ENCODE results near the gene SHQ1. TPM values are rescaled to one million over a fixed set of nuclear protein-coding genes. Genes with fewer than 3 reads are reported as not detected.

SHQ1 gene
- total and polyA plus RNA-seq, 5 donors from 2014 or later: 14.5 to 26.3 (median 18.0) TPM

- DNase-seq: no peak
- no peaks in the 10 kb centered on the region for H3K27me3 ChIP-seq (ENCODE audit: control insufficient read depth, insufficient read depth, low read length)
- Mint-ChIP-seq H3K36me3 (peaks cover 24% of the 10 kb centered on the region), H3K9me3 (no peaks in the 10 kb centered on the region), H3K4me3 (no peak overlapping the region), H3K27me3 (no peaks in the 10 kb centered on the region), H3K4me1 (peaks cover 7 to 14% (median 12%) of the 10 kb centered on the region in 4 donors), H3K27ac (peak overlapping the region in 1 of 3 donors; percentile 36)
- no peak overlapping the region for H3K4me3 ChIP-seq (ENCODE audit: low read depth, low read length)
- H3K9me3 ChIP-seq (ENCODE audit: control insufficient read depth in 2 of 2, low read length in 2 of 2): no peaks in the 10 kb centered on the region
- H3K27ac ChIP-seq (ENCODE audit: insufficient read depth, low read length, poor library complexity, severe bottlenecking): no peak overlapping the region
- no peak for ATAC-seq (ENCODE audit: low read depth in 2 of 2)
- H3K36me3 ChIP-seq (ENCODE audit: control insufficient read depth, insufficient read depth, low read length): peaks cover 6% of the 10 kb centered on the region
- H3K4me1 ChIP-seq (ENCODE audit: control insufficient read depth, insufficient read depth, low read length, poor library complexity, severe bottlenecking): no peaks in the 10 kb centered on the region
Observed at GRCh38 chr3:72769758-72770540, 78.3 kb downstream of the SHQ1 start.

GRCh38 chr3:72768936-72769335, 79.3 kb downstream of the SHQ1 start:
- ATAC-seq (ENCODE audit: low read depth in 2 of 2): no peak
- Mint-ChIP-seq H3K27me3 (no peaks in the 10 kb centered on the region), H3K4me3 (no peak overlapping the region), H3K36me3 (peaks cover 31% of the 10 kb centered on the region), H3K4me1 (peaks cover 7 to 22% (median 14%) of the 10 kb centered on the region in 4 donors), H3K9me3 (no peaks in the 10 kb centered on the region), H3K27ac (peak overlapping the region in 2 of 3 donors; percentile 10 to 36)
- no peaks in the 10 kb centered on the region for H3K9me3 ChIP-seq (ENCODE audit: control insufficient read depth in 2 of 2, low read length in 2 of 2)
- no peaks in the 10 kb centered on the region for H3K4me1 ChIP-seq (ENCODE audit: control insufficient read depth, insufficient read depth, low read length, poor library complexity, severe bottlenecking)
- H3K4me3 ChIP-seq (ENCODE audit: low read depth, low read length): no peak overlapping the region
- H3K27me3 ChIP-seq (ENCODE audit: control insufficient read depth, insufficient read depth, low read length): no peaks in the 10 kb centered on the region
- H3K27ac ChIP-seq (ENCODE audit: insufficient read depth, low read length, poor library complexity, severe bottlenecking): no peak overlapping the region
- H3K36me3 ChIP-seq (ENCODE audit: control insufficient read depth, insufficient read depth, low read length): peaks cover 6% of the 10 kb centered on the region
- DNase-seq: no peak

GRCh38 chr3:72768481-72768880, 79.8 kb downstream of the SHQ1 start:
- Mint-ChIP-seq H3K4me1 (peaks cover 7 to 23% (median 14%) of the 10 kb centered on the region in 4 donors), H3K9me3 (no peaks in the 10 kb centered on the region), H3K27ac (no peak overlapping the region), H3K27me3 (no peaks in the 10 kb centered on the region), H3K4me3 (no peak overlapping the region), H3K36me3 (peaks cover 31% of the 10 kb centered on the region)
- Histone ChIP-seq H3K36me3 (ENCODE audit: control insufficient read depth, insufficient read depth, low read length) (peaks cover 6% of the 10 kb centered on the region), H3K27ac (ENCODE audit: insufficient read depth, low read length, poor library complexity, severe bottlenecking) (no peak overlapping the region), H3K4me1 (ENCODE audit: control insufficient read depth, insufficient read depth, low read length, poor library complexity, severe bottlenecking) (no peaks in the 10 kb centered on the region), H3K27me3 (ENCODE audit: control insufficient read depth, insufficient read depth, low read length) (no peaks in the 10 kb centered on the region), H3K9me3 (ENCODE audit: control insufficient read depth in 2 of 2, low read length in 2 of 2) (no peaks in the 10 kb centered on the region), H3K4me3 (ENCODE audit: low read depth, low read length) (no peak overlapping the region)
- no peak for DNase-seq
- ATAC-seq (ENCODE audit: low read depth in 2 of 2): no peak

- H3K4me1 Mint-ChIP-seq: peaks cover 7 to 23% (median 16%) of the 10 kb centered on the region in 4 donors
- H3K36me3 Mint-ChIP-seq: peaks cover 34% of the 10 kb centered on the region
- no peak for DNase-seq
- no peak overlapping the region for H3K4me3 ChIP-seq (ENCODE audit: low read depth, low read length)
- no peaks in the 10 kb centered on the region for H3K9me3 Mint-ChIP-seq
- H3K27me3 ChIP-seq (ENCODE audit: control insufficient read depth, insufficient read depth, low read length): no peaks in the 10 kb centered on the region
- no peak overlapping the region for H3K27ac ChIP-seq (ENCODE audit: insufficient read depth, low read length, poor library complexity, severe bottlenecking)
- ATAC-seq (ENCODE audit: low read depth in 2 of 2): no peak
- H3K4me3 Mint-ChIP-seq: no peak overlapping the region
- no peaks in the 10 kb centered on the region for H3K27me3 Mint-ChIP-seq
- H3K4me1 ChIP-seq (ENCODE audit: control insufficient read depth, insufficient read depth, low read length, poor library complexity, severe bottlenecking): no peaks in the 10 kb centered on the region
- H3K36me3 ChIP-seq (ENCODE audit: control insufficient read depth, insufficient read depth, low read length): peaks cover 6% of the 10 kb centered on the region
- no peak overlapping the region for H3K27ac Mint-ChIP-seq
- no peaks in the 10 kb centered on the region for H3K9me3 ChIP-seq (ENCODE audit: control insufficient read depth in 2 of 2, low read length in 2 of 2)
Observed at GRCh38 chr3:72768006-72768441, 80.2 kb downstream of the SHQ1 start.

GRCh38 chr3:72766866-72767265, 81.4 kb downstream of the SHQ1 start:
- DNase-seq (no peak), ATAC-seq (ENCODE audit: low read depth in 2 of 2) (no peak)
- Histone ChIP-seq H3K27ac (ENCODE audit: insufficient read depth, low read length, poor library complexity, severe bottlenecking) (no peak overlapping the region), H3K27me3 (ENCODE audit: control insufficient read depth, insufficient read depth, low read length) (no peaks in the 10 kb centered on the region), H3K4me3 (ENCODE audit: low read depth, low read length) (no peak overlapping the region), H3K4me1 (ENCODE audit: control insufficient read depth, insufficient read depth, low read length, poor library complexity, severe bottlenecking) (no peaks in the 10 kb centered on the region), H3K36me3 (ENCODE audit: control insufficient read depth, insufficient read depth, low read length) (peaks cover 2% of the 10 kb centered on the region), H3K9me3 (ENCODE audit: control insufficient read depth in 2 of 2, low read length in 2 of 2) (no peaks in the 10 kb centered on the region)
- no peak overlapping the region for H3K4me3 Mint-ChIP-seq
- H3K4me1 Mint-ChIP-seq: peaks cover 7 to 26% (median 16%) of the 10 kb centered on the region in 4 donors
- H3K9me3 Mint-ChIP-seq: no peaks in the 10 kb centered on the region
- no peak overlapping the region for H3K27ac Mint-ChIP-seq
- H3K27me3 Mint-ChIP-seq: no peaks in the 10 kb centered on the region
- peaks cover 37% of the 10 kb centered on the region for H3K36me3 Mint-ChIP-seq

GRCh38 chr3:72763751-72764440, 84.3 kb downstream of the SHQ1 start:
- Histone ChIP-seq H3K4me3 (ENCODE audit: low read depth, low read length) (no peak overlapping the region), H3K27ac (ENCODE audit: insufficient read depth, low read length, poor library complexity, severe bottlenecking) (no peak overlapping the region), H3K4me1 (ENCODE audit: control insufficient read depth, insufficient read depth, low read length, poor library complexity, severe bottlenecking) (no peaks in the 10 kb centered on the region), H3K36me3 (ENCODE audit: control insufficient read depth, insufficient read depth, low read length) (peaks cover 2% of the 10 kb centered on the region), H3K27me3 (ENCODE audit: control insufficient read depth, insufficient read depth, low read length) (no peaks in the 10 kb centered on the region), H3K9me3 (ENCODE audit: control insufficient read depth in 2 of 2, low read length in 2 of 2) (no peaks in the 10 kb centered on the region)
- no peak for DNase-seq
- Mint-ChIP-seq H3K4me3 (no peak overlapping the region), H3K27me3 (no peaks in the 10 kb centered on the region), H3K9me3 (peaks cover 0 to 2% (median 0%) of the 10 kb centered on the region in 7 donors), H3K4me1 (peaks cover 13 to 51% (median 25%) of the 10 kb centered on the region in 4 donors), H3K36me3 (peaks cover 25% of the 10 kb centered on the region), H3K27ac (peak overlapping the region in 1 of 3 donors; percentile 21)
- no peak for ATAC-seq (ENCODE audit: low read depth in 2 of 2)

GRCh38 chr3:72761410-72761809, 86.8 kb downstream of the SHQ1 start:
- Mint-ChIP-seq H3K4me1 (peaks cover 15 to 69% (median 35%) of the 10 kb centered on the region in 4 donors), H3K27me3 (no peaks in the 10 kb centered on the region), H3K4me3 (no peak overlapping the region), H3K36me3 (peaks cover 22% of the 10 kb centered on the region), H3K9me3 (peaks cover 0 to 4% (median 0%) of the 10 kb centered on the region in 7 donors), H3K27ac (no peak overlapping the region)
- Histone ChIP-seq H3K27me3 (ENCODE audit: control insufficient read depth, insufficient read depth, low read length) (no peaks in the 10 kb centered on the region), H3K27ac (ENCODE audit: insufficient read depth, low read length, poor library complexity, severe bottlenecking) (no peak overlapping the region), H3K4me3 (ENCODE audit: low read depth, low read length) (no peak overlapping the region), H3K36me3 (ENCODE audit: control insufficient read depth, insufficient read depth, low read length) (no peaks in the 10 kb centered on the region), H3K9me3 (ENCODE audit: control insufficient read depth in 2 of 2, low read length in 2 of 2) (no peaks in the 10 kb centered on the region), H3K4me1 (ENCODE audit: control insufficient read depth, insufficient read depth, low read length, poor library complexity, severe bottlenecking) (peaks cover 19% of the 10 kb centered on the region)
- peak in 1 of 3 donors; percentile 46 for DNase-seq
- no peak for ATAC-seq (ENCODE audit: low read depth in 2 of 2)

All from CD4-positive, CD25-positive, alpha-beta regulatory T cell (primary cell).